OCI-LY7 (cell line): ENCODE data around the gene KPNA4.

ENCODE experiments used
- CTCF ChIP-seq: fragments of 200-600 bp; sonication (generic); conservative IDR thresholded peaks from 2 replicates; pipeline ENCODE4 v1.5.1; 2014; ENCODE audit warnings: mild to moderate bottlenecking, antibody characterized with exemption, low read length, moderate library complexity, mixed read lengths
- EZH2phosphoT487 ChIP-seq: fragments of 200-600 bp; sonication (generic); IDR thresholded peaks from 2 replicates; pipeline ENCODE4 v1.6.1; 2018; ENCODE audit warnings: low read depth, borderline replicate concordance, mild to moderate bottlenecking, mixed run types, antibody characterized with exemption, low read length, moderate library complexity, mixed read lengths

GRCh38 chr3:160475153-160475552 is 90.2 kb downstream of the KPNA4 start:
- TF ChIP-seq CTCF (no peak), EZH2phosphoT487 (no peak)
